Uterus (tissue), 4 donors: Measurements from ENCODE around the gene HMGB4. TPM values are rescaled to one million over a fixed set of nuclear protein-coding genes. Genes with fewer than 3 reads are reported as not detected.

Experiments used
- DNase-seq, 2 donors: peaks; one replicate each; pipeline ENCODE4 v3.0.0-alpha.2; 2019 to 2020
- H3K27ac ChIP-seq, 2 donors: fragments of 200-600 bp; sonication (generic); 1 replicate in 1 of 2; 2 replicates in 1 of 2; pipeline ENCODE4 v1.5.1; 2016 to 2018
- H3K27me3 ChIP-seq, 2 donors: fragments of 200-600 bp; sonication (generic); one replicate each; pipeline ENCODE4 v1.5.1; 2018 to 2019; ENCODE audit warnings: control low read depth in 1 of 2
- H3K36me3 ChIP-seq, 2 donors: fragments of 200-600 bp; sonication (generic); one replicate each; pipeline ENCODE4 v1.5.1; 2019; ENCODE audit warnings: control low read depth in 1 of 2
- H3K4me1 ChIP-seq, 2 donors: fragments of 200-600 bp; sonication (generic); one replicate each; pipeline ENCODE4 v1.5.1; 2018 to 2019; ENCODE audit warnings: control low read depth in 1 of 2
- H3K4me3 ChIP-seq, 2 donors: fragments of 200-600 bp; sonication (generic); 1 replicate in 1 of 2; 2 replicates in 1 of 2; pipeline ENCODE4 v1.5.1; 2018 to 2019; ENCODE audit warnings: mild to moderate bottlenecking in 1 of 2
- H3K9me3 ChIP-seq, 2 donors: fragments of 200-600 bp; sonication (generic); one replicate each; pipeline ENCODE4 v1.5.1; 2019; ENCODE audit warnings: control low read depth in 1 of 2
- POLR2A ChIP-seq, 2 donors: fragments of 450-650 bp; IDR thresholded peaks; one replicate each; pipeline ENCODE4 v1.6.1; 2016; ENCODE audit warnings: antibody characterized with exemption in 2 of 2, mild to moderate bottlenecking in 1 of 2, moderate library complexity in 1 of 2
- intact Hi-C: fragments of 100-400 bp; cut with DNase I; formaldehyde crosslinking; loops from one replicate; pipeline ENCODE4 v1.15.1; 2023; ENCODE audit warnings: low total_unique reads
- total RNA-seq, 4 donors: library from RNA; depleted of rRNA in 3 of 4; stranded (reverse); fragments of >200 nt in 3 of 4; gene quantifications; one replicate each; pipeline versions ENCODE4 v1.1.0 to v1.2.4, GENCODE V29; 2014 to 2023
- TF ChIP-seq, protein P1 (sequence below), 4 experiments: fragments of 200-600 bp in 2 of 4; fragments of 450-650 bp in 2 of 4; sonication (generic) in 2 of 4; IDR thresholded peaks; one replicate each; pipeline ENCODE4 v1.5.1; 2016 to 2019; ENCODE audit warnings: antibody characterized with exemption in 4 of 4, mild to moderate bottlenecking in 2 of 4, moderate library complexity in 1 of 4
- donor health status: DM: yes; HTN: yes; CAD: no.

HMGB4 gene
- total RNA-seq, 4 donors from 2014 or later, result not detected

DNA sequence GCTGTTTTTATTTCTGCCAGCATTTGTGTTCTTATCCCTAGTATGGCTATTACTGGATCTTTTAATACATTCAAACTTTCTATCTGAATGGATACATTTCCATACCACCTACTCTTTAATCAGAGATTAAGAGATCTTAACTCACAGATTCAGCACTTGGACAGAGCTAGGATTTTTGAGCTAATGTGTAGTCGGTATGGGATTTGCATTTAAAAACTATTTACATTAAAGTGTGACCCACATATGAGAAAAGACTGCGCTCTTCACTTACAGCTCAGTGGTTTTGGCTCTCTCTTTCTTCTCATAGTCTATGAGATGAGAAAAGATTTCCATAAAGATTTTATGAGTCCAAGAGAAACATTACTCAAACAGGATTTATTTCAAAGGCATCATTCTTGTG is 16.4 kb downstream of the HMGB4 start:
- TF ChIP-seq POLR2A (IDR thresholded peaks at IDR 0.05), result no peak
- TF ChIP-seq, protein P1, sequence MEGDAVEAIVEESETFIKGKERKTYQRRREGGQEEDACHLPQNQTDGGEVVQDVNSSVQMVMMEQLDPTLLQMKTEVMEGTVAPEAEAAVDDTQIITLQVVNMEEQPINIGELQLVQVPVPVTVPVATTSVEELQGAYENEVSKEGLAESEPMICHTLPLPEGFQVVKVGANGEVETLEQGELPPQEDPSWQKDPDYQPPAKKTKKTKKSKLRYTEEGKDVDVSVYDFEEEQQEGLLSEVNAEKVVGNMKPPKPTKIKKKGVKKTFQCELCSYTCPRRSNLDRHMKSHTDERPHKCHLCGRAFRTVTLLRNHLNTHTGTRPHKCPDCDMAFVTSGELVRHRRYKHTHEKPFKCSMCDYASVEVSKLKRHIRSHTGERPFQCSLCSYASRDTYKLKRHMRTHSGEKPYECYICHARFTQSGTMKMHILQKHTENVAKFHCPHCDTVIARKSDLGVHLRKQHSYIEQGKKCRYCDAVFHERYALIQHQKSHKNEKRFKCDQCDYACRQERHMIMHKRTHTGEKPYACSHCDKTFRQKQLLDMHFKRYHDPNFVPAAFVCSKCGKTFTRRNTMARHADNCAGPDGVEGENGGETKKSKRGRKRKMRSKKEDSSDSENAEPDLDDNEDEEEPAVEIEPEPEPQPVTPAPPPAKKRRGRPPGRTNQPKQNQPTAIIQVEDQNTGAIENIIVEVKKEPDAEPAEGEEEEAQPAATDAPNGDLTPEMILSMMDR (IDR thresholded peaks at IDR 0.05), result no peak
- H3K4me3 ChIP-seq, result no peak overlapping the region
- intact Hi-C loops, result no loop called here
- no peak for DNase-seq
- H3K27ac ChIP-seq, result no peak overlapping the region
- H3K27me3 ChIP-seq, result no peaks in the 10 kb centered on the region
- H3K9me3 ChIP-seq, result no peaks in the 10 kb centered on the region
- no peaks in the 10 kb centered on the region for H3K36me3 ChIP-seq
- H3K4me1 ChIP-seq, result no peaks in the 10 kb centered on the region

DNA sequence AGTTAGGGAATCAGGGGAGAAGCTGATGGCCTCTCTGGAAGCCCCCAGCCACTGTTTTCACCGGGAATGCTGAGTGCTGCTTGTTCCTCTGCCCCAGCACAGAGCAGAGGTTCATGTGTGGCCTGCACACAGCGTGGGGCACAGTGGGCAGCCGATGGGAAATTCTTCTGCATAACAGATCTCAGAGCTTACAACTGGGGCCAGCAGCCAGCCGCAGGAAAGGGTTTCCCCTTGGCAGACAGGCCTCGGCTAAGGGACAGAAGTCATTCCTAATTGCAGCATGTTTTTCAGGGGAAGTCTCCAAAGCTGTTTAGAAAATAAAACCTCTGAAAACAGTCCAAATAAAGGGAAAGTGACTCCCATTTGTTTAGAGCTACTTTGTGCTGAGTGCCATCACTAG is 22.6 kb downstream of the HMGB4 start:
- Histone ChIP-seq H3K36me3 (no peaks in the 10 kb centered on the region), H3K9me3 (no peaks in the 10 kb centered on the region), H3K4me1 (no peaks in the 10 kb centered on the region), H3K27ac (no peak overlapping the region), H3K27me3 (no peaks in the 10 kb centered on the region), H3K4me3 (no peak overlapping the region)
- intact Hi-C loops, result no loop called here
- no peak for TF ChIP-seq POLR2A (IDR thresholded peaks at IDR 0.05)
- TF ChIP-seq, protein P1 (IDR thresholded peaks at IDR 0.05), result no peak
- no peak for DNase-seq

DNA sequence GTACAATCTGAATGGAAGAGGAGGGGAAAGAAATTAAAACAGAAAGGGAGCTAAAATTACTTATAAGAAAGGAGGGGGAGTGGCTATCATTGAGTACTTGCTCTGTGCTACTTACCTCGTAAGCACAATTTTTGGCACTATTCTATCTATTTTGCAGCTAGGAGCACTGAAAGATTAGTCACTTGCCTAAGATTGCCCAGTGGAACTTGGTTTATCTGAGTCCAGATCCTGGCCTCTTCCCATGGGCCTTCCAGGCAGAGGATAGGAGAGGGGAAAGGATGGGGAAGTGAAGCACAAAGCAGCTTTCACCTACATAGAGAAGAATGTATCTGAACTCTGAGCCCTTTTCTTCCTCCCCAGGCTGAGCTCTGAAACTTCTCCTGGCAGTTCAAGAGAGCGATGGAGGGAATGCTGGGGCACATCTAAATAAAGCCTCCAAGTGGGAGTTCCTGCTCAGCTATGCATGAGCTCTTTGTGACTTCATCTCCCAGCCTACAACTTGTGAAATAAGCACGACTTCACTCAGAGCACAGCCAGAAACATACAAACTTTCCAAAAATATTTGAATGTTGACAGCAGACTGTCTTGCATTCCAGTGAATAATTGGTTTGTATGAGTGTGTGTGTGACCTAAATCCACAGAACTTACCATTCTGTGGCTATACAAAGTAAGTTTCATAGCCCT is 29.4 kb downstream of the HMGB4 start:
- Histone ChIP-seq H3K4me3 (no peak overlapping the region), H3K4me1 (no peaks in the 10 kb centered on the region), H3K27ac (no peak overlapping the region), H3K9me3 (no peaks in the 10 kb centered on the region), H3K36me3 (no peaks in the 10 kb centered on the region), H3K27me3 (no peaks in the 10 kb centered on the region)
- intact Hi-C loops, result no loop called here
- no peak for TF ChIP-seq POLR2A (IDR thresholded peaks at IDR 0.05)
- TF ChIP-seq, protein P1 (IDR thresholded peaks at IDR 0.05), result no peak
- no peak for DNase-seq

DNA sequence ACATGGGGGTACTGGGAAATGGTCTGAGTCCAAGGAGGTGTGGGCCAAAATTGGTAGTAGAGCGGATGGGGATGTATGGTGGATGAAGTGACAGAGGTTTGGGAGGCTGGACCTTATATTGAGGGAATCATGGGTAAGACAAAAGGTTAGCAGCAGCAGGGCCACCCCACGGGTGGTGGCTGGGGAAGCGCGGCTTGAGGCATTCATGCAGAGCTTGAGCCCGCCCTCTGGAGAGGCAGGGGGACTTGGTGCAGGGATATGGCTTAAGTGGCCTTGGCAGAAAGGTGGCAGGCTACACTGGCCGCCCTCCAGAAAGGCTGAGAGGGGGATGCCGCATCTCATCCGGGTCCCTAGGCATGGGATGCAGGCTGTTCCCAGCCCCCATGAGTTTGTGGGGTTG is 31.5 kb downstream of the HMGB4 start:
- Histone ChIP-seq H3K27me3 (no peaks in the 10 kb centered on the region), H3K9me3 (no peaks in the 10 kb centered on the region), H3K4me1 (no peaks in the 10 kb centered on the region), H3K36me3 (no peaks in the 10 kb centered on the region), H3K4me3 (no peak overlapping the region), H3K27ac (no peak overlapping the region)
- intact Hi-C loops, result no loop called here
- DNase-seq, result no peak
- TF ChIP-seq POLR2A (IDR thresholded peaks at IDR 0.05), result no peak
- TF ChIP-seq, protein P1 (IDR thresholded peaks at IDR 0.05), result no peak

DNA sequence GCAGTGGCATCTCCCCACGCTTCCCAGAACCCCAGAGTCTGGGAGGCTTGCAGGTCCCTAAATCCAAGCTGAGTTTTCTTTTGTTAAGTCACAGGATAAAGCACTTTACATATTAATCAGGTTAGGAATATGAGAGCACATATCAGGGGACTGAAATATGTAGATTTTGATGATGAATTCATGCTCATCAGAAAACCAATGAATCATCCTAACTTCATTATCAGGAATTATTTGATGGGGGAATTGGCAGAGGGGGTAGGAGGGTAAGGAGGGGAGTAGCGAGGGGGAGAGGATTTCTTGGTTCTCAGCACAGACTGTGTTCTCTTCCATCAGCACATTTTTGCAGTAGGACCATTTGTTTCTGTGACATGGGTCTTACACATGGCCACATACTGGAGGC is 32.1 kb downstream of the HMGB4 start:
- H3K27ac ChIP-seq, result no peak overlapping the region
- intact Hi-C loops, result no loop called here
- H3K4me1 ChIP-seq, result no peaks in the 10 kb centered on the region
- H3K9me3 ChIP-seq, result no peaks in the 10 kb centered on the region
- no peaks in the 10 kb centered on the region for H3K36me3 ChIP-seq
- TF ChIP-seq, protein P1 (IDR thresholded peaks at IDR 0.05), result no peak
- TF ChIP-seq POLR2A (IDR thresholded peaks at IDR 0.05), result no peak
- DNase-seq, result no peak
- H3K27me3 ChIP-seq, result no peaks in the 10 kb centered on the region
- no peak overlapping the region for H3K4me3 ChIP-seq
